ENCODE results near the gene TMC6.
"Not testable (repeated sequence)": the region's sequence is repeated elsewhere in the genome, so short reads cannot be mapped to it uniquely, and the experiment has no call there.

The TMC6 gene

DNA sequence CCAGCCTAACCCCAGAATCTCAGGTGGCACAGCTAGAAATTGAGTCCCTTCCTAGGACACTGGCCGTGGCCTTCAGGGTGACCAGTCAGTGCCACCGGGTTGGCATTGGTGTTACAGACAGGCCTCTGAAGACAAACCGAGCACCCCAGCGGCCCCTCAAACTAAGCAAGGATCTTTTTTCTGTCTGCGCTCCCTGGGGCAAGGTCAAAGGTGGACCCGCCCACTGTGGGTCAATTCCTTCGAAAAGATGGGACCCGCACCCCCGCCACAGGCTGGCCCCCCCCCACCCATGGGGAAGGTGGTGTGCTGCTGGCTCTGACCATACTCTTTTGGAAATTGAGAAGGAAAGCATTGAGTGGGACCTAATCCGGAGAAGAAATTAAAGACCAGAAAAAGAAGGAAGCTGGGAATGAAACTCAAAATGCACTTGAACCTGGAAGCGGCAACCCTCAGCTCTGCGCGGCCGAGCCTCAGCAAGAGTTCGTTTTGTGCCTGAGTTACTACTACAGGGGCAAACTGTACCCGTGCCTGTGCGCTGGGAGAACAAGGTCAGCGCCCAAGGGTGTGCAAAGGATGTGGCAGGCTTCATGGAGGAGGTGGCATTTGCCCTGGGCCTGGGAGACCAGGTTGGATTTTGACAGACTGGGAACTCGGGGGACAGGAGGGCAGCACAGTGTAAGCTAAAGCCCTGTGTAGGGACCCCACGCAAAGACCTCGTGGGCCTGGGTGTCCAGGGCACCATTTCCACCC, 20.4 kb downstream of the TMC6 start:
- no peak for DNase-seq

DNA sequence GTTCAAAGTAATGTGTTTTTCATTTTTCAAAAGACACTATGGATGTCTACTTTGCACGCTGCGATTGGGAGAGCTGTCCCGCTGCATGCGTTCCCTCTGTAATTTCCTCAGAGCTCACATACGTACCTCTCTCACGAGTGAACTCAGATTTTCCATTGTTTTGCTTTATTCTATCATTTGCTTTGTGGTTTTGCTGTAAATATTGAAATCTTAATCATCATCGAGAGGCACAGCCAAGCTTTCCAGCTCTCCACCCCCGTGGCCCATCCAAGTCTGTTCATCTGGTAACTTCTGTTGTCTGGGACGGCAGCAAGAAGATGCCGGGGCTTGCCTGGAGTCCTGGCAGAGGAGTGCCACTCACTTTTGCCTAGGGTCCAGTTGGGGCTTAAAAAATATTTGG, 21.1 kb downstream of the TMC6 start:
- DNase-seq: no peak

DNA sequence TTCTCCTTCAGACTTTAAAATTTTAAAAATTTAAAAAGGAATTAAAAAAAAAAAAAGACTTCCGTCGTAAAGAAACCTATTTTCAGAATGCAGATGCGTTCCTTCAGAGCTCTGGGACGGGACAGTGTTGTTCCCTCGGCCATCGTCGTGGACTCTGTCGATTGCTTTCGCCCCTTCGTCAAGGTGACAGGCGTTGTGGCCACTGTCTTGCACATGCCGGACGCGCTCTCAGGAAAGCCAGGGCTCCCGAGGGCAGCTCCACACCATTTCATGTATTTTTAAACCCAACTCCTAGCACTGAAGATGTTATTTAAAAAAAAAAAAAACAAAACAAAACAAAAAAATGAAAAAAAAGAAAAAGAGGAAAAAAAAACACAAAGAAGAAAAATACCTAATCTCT, 22.3 kb downstream of the TMC6 start:
- DNase-seq: no peak

DNA sequence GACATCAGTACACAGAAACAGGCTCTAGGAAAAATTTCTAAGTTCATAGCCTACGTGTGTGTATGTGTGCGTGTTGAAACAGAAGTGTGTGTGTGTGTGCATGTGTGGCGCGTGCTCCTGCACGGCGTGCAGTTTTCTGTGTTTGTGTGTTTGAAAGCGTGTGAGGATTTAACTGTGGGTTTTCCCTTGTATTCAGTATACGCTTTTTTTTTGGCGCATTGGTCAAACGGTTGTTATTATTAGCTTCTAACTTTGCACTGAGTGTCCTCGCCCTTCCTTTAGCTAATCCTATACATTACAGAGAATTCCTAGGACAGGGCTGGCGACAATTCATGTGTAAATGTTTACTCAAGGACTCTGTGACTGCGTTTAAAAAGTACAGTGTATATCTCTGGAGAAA, 23.0 kb downstream of the TMC6 start:
- DNase-seq: no peak

DNA sequence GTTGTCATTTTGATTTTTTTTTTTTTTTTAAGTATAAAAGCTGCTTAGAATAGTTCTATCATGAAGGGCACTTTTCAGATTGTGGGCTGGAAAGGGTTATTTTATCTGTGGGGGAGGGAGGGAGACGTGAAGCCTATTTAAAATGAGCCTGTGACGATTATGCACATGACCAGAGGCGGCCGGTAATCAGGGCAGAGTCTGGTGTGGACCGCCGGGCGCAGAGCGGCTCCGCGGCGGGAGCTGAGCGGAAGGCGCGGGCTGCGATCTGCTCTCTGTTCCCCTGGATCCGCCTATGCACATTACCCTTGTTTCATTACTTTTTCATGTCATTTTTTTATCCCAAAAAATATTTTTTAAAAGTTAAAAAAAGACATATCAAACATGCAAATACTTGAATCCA, 23.5 kb downstream of the TMC6 start:
- no peak for DNase-seq

DNA sequence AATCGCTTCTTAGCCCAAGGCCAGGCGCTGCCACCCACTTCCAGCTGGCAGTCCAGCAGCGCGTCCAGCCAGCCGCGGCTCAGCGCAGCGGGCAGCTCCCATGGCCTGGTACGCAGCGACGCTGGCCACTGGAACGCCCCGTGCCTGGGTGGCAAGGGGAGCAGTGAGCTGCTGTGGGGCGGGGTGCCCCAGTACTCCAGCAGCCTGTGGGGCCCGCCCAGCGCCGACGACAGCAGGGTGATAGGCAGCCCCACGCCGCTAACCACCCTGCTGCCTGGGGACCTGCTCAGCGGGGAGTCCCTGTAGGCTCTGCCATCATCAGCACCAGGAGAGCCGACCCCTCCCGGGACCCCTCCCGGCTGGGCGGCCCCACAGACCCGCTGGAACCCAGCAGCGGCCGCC, 24.0 kb downstream of the TMC6 start:
- DNase-seq: no peak

DNA sequence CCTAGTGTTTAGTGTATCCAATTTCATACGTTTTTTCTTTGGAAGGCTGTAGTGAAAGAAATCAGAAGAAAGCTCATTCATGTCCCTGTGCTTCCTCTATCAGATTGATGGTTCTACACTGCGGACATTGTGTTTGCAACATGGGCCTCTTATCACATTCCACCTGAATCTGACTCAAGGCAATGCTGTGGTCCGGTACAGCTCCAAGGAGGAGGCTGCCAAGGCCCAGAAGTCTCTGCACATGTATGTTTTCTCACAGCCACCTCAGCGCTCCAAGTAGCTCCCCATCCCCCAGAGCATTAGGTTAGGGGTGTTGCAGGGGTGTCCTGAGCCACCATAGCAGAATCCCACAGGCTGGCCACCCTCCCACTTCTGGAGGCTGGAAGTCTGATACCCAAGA, 25.2 kb downstream of the TMC6 start:
- DNase-seq: no peak

DNA sequence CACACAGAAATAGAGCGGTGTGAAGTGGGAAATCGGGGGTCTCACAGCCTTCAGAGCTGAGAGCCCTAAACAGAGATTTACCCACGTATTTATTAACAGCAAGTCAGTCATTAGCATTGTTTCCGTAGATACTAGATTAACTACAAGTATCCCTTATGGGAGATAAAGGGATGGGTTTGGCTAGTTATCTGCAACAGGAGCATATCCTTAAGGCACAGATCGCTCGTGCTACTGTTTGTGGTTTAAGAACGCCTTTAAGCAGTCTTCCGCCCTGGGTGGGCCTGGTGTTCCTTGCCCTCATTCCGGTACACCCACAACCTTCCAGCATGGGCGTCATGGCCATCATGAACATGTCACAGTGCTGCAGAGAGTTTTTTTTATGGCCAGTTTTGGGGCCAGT, 27.0 kb downstream of the TMC6 start:
- no peak for DNase-seq

DNA sequence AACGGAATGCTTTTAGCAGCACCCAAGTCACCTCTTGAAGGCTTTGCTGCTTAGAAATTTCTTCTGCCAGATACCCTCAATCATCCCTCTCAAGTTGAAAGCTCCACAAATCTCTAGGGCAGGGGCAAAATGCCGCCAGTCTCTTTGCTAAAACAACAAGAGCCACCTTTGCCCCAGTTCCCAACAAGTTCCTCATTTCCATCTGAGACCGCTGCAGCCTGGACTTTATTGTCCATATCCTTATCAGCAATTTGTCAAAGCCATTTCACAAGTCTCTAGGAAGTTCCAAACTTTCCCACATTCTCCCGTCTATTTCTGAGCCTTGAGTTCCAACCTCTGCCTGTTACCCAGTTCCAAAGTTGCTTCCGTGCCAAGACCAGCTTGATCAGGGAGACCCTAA, 27.4 kb downstream of the TMC6 start:
- DNase-seq: no peak

DNA sequence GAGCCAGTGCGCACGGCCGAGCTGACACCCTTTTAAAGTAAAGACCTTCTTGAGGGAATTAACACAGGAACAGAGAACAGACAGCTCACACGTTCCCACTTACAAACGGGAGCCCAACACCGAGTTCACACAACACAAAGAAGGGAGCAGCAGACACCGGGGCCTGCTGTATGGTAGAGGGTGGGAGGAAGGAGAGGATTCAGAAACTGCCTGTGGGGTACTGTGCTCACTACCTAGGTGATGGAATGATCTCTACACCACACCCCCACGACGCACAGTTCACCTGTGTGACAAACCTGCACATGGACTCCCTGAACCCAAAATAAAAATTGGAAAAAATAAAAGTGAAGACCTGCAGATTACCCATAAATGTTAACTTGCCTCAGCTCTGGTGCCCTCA, 32.5 kb downstream of the TMC6 start:
- DNase-seq: no peak

DNA sequence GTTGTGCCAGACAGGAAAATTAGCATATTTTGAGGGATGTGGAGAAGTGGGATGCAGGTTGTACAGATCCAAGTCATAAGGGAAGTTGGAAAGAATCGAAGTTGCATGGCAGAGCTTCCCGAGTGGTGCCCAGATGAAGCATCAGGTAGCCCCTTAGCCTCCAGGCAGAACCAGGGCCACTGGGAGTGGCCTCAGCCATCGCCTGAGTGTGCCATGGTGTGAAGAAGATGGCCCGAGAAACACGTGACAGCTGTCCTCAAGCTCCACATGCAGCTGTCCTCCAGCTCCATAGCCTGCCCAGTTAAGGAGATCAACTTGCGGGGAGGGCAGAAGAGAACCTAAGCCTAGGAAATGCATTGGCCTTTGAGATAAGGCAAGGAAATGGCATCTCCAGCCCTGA, 33.5 kb downstream of the TMC6 start:
- no peak for DNase-seq

DNA sequence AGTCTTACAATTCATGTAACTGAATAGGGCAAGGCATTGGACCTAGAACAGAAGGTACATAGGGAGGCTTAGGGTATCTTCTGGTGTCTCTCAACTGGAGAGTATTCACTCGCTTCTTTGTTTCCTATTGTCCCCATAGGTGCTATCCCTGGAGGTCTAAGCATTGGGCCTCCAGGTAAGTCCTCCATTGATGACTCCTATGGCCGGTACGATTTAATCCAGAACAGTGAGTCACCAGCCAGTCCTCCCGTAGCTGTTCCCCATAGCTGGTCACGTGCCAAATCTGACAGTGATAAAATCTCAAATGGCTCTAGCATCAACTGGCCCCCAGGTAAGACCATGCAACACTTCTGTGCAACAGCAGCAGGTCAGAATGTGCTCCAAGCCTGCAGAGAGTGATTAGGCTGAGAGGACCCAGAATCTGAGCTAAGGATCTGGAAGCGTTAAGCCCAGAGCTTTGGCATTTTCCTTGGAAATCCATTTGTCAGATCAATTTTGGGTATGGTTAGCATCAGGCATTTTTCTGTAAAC, 35.7 kb downstream of the TMC6 start:
- no peak for DNase-seq

DNA sequence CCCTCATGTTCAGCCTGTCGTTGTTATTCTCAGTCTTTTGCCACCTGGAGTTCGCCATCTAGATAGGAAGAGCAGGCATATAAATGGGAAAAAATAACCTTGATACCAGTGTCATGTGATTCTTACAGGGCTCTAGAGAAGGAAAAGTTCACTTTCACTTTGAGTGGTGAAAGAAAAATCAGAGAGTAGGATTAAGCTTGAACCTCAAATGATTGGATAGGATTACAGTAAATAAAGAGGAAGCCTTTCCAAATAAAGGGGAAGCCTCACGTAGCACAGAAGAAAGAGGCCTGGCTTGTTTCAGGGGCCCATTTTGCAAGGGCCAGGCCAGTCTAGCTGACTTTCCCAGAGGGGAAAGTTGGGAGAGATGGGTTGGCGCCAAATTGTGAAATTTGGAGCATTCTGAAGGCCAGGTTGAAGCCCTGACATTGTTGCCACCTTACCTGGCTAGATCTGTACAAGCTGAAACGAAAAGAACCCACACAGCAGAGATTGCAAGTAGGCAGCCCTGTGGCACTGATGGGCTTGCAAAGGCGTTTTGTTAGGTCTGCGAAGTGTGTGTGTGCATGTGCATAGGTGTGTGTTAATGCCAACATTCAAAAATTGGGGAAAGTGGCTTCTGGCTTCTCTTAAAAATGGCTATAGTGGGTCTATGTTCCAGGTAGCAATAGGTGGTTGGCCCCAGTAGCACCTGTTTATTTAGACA, 38.8 kb downstream of the TMC6 start:
- DNase-seq: no peak

DNA sequence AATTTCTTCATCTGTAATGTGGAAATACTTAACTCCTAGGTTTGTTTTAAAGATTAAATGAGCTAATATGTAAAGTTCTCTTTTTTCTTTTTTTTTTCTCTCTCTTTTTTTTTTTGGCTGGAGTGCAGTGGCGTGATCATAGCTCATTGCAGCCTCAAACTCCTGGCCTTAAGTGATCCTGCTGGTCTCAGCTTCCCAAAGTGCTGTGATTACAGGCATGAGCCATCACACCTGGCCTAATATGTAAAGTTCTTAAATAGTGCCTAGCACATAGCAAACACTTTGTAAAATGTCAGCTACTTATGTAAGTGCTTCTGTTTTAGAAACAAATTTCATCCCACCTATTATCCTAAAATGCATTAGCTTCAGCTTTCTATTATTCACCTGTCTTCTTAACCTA, 40.0 kb downstream of the TMC6 start:
- DNase-seq: no peak

DNA sequence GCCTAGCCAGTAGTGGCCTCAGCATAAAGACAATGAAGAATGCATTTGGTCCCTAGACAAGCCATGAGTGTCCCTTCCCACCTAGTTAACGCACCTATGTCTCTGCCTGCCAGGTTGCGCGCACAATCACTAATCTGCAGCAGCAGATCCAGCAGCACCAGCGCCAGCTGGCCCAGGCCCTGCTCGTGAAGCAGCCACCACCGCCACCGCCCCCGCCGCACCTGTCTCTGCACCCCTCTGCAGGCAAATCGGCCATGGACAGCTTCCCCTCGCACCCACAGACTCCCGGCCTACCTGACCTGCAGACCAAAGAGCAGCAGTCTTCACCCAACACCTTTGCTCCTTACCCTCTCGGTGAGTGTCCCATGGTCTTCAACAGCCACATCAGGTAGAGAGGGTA, 41.8 kb downstream of the TMC6 start:
- DNase-seq: no peak

DNA sequence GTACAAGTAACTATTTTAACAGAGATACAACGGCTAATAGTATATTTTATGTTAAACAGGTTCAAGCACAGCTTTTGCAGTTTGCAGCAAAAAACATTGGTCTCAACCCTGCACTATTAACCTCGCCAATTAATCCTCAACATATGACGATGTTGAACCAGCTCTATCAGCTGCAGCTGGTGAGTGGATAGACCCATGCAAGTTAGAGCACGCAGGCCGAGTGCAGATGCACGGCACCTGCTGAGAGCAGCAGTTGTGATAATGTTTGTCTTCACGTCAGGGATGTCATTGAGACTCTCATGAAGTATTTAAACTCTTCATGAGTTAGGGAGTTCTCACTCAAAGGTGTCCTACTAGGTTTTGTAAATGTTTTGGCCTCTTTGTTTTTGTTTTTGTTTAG, 45.6 kb downstream of the TMC6 start:
- peak; percentile 93 for DNase-seq

DNA sequence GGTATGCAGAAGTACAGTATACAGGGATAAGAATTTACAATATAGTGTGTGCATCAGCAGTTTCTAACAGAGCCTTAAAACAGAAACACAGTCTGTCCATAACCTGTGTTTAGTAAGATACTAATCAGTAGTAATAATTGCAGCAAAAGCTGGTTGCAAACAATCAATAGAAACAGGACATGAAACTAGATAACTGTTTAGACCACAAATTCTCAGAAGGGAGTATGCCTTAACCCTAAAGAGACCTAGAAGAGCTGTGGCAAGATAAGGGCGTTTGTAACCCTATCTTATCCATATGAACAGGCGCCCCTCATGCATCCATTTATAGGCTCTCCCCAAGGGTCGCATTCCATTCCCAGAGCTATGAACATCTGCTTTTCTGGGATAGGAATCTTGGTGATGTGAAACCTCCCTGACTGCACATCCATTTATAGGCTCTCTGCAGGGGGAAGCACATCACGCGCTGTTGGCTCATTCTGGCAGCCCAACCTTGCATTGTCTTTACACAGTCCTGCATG, 46.1 kb downstream of the TMC6 start:
- DNase-seq: peak; percentile 84

DNA sequence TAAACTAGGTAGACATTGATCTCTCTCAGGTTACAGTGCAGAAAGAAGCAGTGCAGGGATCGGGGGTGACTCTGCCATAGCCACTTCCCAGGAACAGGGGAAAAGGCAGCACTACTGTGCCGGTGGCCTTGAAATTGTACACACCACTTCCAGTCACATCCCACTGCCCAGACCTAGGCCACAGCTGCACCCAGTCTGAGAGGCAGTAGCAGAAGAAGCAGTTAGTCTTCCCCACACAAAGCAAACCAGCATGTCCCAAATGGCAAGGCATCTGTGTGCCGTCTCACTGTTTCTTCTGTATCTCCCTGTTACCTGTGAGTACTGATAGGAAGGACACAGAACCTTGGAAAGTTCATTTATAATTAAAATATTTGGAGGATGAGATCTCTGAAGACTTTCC, 47.0 kb downstream of the TMC6 start:
- peak; percentile 34 for DNase-seq

DNA sequence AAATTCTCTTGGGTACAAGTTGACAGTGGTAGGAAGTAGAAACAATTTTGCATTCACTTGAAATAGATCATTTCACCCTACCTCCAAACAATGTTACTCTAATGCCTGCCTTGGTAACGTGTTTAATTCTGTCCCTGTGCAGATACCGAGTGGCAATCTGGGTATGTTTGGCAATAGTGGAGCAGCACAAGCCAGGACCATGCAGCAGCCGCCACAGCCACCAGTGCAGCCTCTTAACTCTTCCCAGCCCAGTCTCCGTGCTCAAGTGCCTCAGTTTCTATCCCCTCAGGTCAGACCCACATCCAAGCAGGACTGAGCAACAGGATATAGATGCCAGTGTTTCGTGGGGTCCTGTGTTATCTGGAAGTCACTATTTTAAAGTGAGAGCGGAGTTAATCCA, 49.3 kb downstream of the TMC6 start:
- DNase-seq: no peak

DNA sequence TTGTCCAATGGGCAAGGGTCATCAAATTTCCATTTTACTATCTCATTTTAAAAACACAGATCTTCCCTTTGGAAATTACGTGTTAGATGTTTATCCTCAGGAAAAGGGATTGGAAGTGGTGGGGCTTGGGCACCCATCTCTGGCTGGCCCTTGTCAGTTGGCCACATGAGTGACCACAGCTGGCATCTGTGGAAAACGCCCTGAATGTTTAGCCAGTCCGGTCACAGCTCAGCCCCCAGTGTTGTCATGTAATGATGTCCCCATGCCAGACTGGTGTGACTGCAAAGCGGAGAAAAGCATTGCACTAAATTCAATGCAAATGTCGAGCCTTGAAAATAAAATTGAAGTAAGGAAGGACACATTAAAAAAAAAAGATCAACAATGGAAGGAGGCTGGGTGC, 53.0 kb downstream of the TMC6 start:
- no peak for DNase-seq

DNA sequence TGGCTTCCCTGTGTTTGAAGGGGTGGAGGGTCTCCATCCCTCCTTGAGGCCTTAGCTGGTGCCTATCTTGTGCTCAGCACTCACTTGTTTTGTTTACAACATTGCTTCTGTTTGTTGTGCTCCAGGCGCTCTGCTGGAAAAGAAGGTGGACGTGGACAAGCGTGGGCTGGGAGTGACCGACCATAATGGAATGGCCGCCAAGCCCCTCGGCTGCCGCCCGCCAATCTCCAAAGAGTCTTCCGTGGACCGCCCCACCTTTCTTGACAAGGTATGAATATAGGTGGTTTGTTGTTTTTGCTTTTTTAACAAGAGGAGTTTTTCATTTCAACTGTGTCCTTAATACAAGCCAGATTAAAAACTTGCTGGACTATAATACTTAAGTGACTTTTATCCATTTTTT, 53.5 kb downstream of the TMC6 start:
- no peak for DNase-seq

DNA sequence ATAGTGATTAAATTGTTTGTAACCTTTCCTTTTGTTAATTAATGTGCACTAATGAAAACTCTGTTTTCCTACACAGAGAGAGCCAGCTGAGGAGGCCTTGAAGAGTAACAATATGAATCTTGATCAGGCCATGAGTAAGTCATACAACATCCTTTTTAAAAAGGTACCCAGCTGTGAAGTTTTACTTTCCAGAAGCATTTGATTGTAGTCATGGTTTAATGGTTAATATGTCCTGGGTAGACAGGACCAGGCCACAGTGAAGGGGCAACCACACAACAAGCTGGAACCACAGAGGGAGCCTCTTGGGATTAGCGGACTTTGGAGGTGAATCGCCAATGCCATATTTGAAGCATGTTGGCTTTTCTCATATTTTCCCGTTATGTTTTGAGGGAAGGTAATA, 55.6 kb downstream of the TMC6 start:
- DNase-seq: no peak

DNA sequence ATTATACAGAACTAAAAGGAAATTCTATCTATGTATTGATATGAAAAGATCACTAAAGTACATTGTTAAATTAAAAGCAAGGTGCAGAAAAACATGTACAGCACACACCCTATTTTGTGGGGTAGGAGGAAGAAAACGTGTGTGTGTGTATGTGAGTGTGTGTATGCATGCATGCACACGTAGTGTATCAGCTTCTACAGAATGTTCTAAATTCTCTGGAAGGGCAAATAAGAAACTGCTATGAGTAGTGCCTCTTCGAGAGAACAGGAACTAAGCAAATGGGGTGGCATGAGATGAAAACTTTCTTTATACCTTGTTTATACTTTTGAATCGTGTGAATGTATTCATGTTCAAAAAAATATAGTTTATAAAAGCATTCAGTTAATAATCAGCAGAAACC, 58.9 kb downstream of the TMC6 start:
- DNase-seq: no peak

DNA sequence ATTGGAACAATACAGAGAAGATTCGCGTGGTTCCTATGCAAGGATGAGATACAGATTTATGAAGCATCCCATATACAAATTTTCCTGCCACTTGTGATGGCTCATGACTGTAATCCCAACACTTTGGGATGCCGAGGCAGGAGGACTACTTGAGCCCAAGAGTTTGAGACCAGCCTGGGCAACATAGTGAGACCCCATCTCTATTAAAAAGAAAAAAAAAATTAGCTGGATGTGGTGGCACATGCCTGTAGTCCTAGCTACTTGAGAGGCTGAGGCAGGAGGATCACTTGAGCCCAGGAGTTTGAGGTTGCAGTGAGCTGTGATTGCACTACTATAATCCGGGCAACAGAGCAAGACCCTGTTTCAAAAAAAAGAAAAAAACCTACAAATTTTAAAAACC, 61.6 kb downstream of the TMC6 start:
- not testable (repeated sequence) for DNase-seq

DNA sequence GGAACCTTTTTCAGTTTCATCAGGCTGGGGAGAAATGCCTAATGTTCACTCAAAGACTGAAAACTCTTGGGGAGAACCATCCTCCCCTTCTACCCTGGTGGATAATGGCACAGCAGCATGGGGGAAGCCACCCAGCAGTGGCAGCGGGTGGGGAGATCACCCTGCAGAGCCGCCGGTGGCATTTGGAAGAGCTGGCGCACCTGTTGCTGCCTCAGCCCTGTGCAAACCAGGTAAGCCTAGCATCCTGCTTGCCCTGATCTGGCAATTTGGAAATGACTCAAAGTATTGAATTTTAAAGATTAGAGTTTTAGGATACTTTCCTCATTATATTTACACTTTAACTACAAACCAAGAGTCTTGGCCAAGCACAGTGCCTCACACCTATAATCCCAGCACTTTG, 63.8 kb downstream of the TMC6 start:
- DNase-seq: no peak

All from NCI-H2171 treated with DMSO at 0.1 percent for 48 hours (cell line).